K562 (cell line): ENCODE measurements around the gene EFNA5. TPM values are rescaled to one million over a fixed set of nuclear protein-coding genes. Genes with fewer than 3 reads are reported as not detected.

Source experiments
- ATAC-seq: fragments of 200-7000 bp; cut with Tn5 transposase; 3 replicates; pipeline ENCODE4 v1.9.1; 2020; ENCODE audit warnings: moderate library complexity
- BruUV-seq: library from RNA; stranded (reverse); fragments of 400-500 nt; replicated peaks from 2 replicates; lab custom pipeline; 2021; lab: Mats Ljungman, UMichigan
- CTCF ChIA-PET: fragments of 300-600 bp; formaldehyde crosslinking; extraction: SDS; loops from one replicate; lab custom pipeline; 2021; ENCODE audit warnings: low intra/inter-chr PET ratio; lab: Yijun Ruan, JAX
- POLR2A ChIA-PET: fragments of 300-600, 350-650 bp; sonication (Branson Sonifier 250); formaldehyde crosslinking; extraction: SDS; loops from one replicate; lab custom pipeline; 2021; ENCODE audit warnings: antibody characterized with exemption, inconsistent platforms; lab: Yijun Ruan, JAX
- DNase-seq, 4 experiments: peaks; one replicate each; pipeline versions ENCODE4 v3.0.0 to v3.0.0-alpha.2; 2011 to 2018; ENCODE audit warnings: low spot score in 3 of 4, mixed read lengths in 3 of 4; ENCODE audit errors: extremely low read depth in 1 of 4
- FAIRE-seq: peaks from 2 replicates; lab custom pipeline; 2011; peaks lifted over from hg19 to GRCh38; lab: Jason Lieb, UNC
- H2AFZ ChIP-seq: 2 replicates; pipeline ENCODE4 v1.6.0; 2011; ENCODE audit warnings: low read depth, low read length, control low read depth, inconsistent platforms
- H3K27ac ChIP-seq: fragments of 200-600 bp; 3 replicates; pipeline ENCODE4 v1.8.0; 2011; ENCODE audit warnings: low read depth, mild to moderate bottlenecking, control low read depth, inconsistent platforms, low read length, moderate library complexity, mixed read lengths; ENCODE audit errors: extremely low read depth
- H3K27me3 ChIP-seq, 2 experiments: fragments of 300-600 bp in 1 of 2; 2 replicates in 1 of 2; 3 replicates in 1 of 2; pipeline versions ENCODE4 v1.6.0 to v1.8.0; 2011; ENCODE audit warnings: inconsistent platforms in 2 of 2, low read length in 2 of 2, mild to moderate bottlenecking in 1 of 2, mixed read lengths in 1 of 2, moderate library complexity in 1 of 2; ENCODE audit not compliant: control insufficient read depth in 2 of 2, insufficient read depth in 2 of 2
- H3K36me3 ChIP-seq: fragments of 300-600 bp; 3 replicates; pipeline ENCODE4 v1.8.0; 2011; ENCODE audit warnings: mild to moderate bottlenecking, low read length, inconsistent platforms; ENCODE audit not compliant: control insufficient read depth, insufficient read depth
- H3K4me1 ChIP-seq, 2 experiments: fragments of 200-600 bp in 1 of 2; replicated peaks in 1 of 2; 2 replicates in 1 of 2; 3 replicates in 1 of 2; pipeline versions ENCODE4 v1.5.1 to v1.8.0; 2011; ENCODE audit warnings: inconsistent platforms in 2 of 2, low read length in 2 of 2, mild to moderate bottlenecking in 1 of 2, mixed read lengths in 1 of 2, moderate library complexity in 1 of 2; ENCODE audit not compliant: control insufficient read depth in 2 of 2, insufficient read depth in 2 of 2
- H3K4me2 ChIP-seq: 2 replicates; pipeline ENCODE4 v1.6.1; 2011; ENCODE audit warnings: low read length, control low read depth, inconsistent platforms, mixed read lengths; ENCODE audit not compliant: insufficient read depth
- H3K4me3 ChIP-seq: fragments of 200-600 bp; sonication (generic), shearing (Covaris generic); 2 replicates; pipeline ENCODE4 v1.5.1; 2016; ENCODE audit warnings: control low read depth, inconsistent platforms
- H3K79me2 ChIP-seq: fragments of 200-600 bp; 3 replicates; pipeline ENCODE4 v1.8.0; 2011; ENCODE audit warnings: low read length, inconsistent platforms; ENCODE audit not compliant: control insufficient read depth, insufficient read depth
- H3K9ac ChIP-seq, 2 experiments: 2 replicates each; pipeline versions ENCODE4 v1.6.0 to v1.6.1; 2011; ENCODE audit warnings: low read depth in 2 of 2, low read length in 2 of 2, control low read depth in 1 of 2, inconsistent platforms in 1 of 2, mild to moderate bottlenecking in 1 of 2, mixed read lengths in 1 of 2; ENCODE audit not compliant: insufficient read depth in 1 of 2
- H3K9me1 ChIP-seq: one replicate; pipeline ENCODE4 v1.6.0; 2011; ENCODE audit warnings: inconsistent platforms, mild to moderate bottlenecking, low read length, moderate library complexity; ENCODE audit not compliant: control insufficient read depth, insufficient read depth
- H3K9me3 ChIP-seq: replicated peaks from 2 replicates; pipeline ENCODE4 v1.5.1; 2011; ENCODE audit warnings: low read depth, low read length, inconsistent platforms; ENCODE audit not compliant: control insufficient read depth, insufficient read depth
- H4K20me1 ChIP-seq: replicated peaks from 2 replicates; pipeline ENCODE4 v1.6.1; 2011; ENCODE audit warnings: low read length, inconsistent platforms, mixed read lengths; ENCODE audit not compliant: control insufficient read depth, insufficient read depth
- BDP1 ChIP-seq: IDR thresholded peaks from 3 replicates; pipeline ENCODE4 v1.6.1; 2011; ENCODE audit not compliant: insufficient read length, insufficient read depth
- PHF8 ChIP-seq: fragments of 200-600 bp; sonication (generic); IDR thresholded peaks from 2 replicates; pipeline ENCODE4 v1.6.1; 2012; ENCODE audit warnings: mixed run types, mild to moderate bottlenecking, inconsistent platforms, low read length, moderate library complexity, borderline replicate concordance
- PML ChIP-seq: IDR thresholded peaks from 2 replicates; pipeline ENCODE4 v1.6.1; 2012; ENCODE audit warnings: low read length, inconsistent platforms
- POLR2AphosphoS2 ChIP-seq: IDR thresholded peaks from 2 replicates; pipeline ENCODE4 v1.6.1; 2012; ENCODE audit warnings: low read length, improper control_type of control experiment
- RHOXF2B ChIP-seq: fragments of 250-450 bp; sonication (Bioruptor Pico); conservative IDR thresholded peaks from 2 replicates; pipeline ENCODE4 v1.5.1; 2021
- RNF2 ChIP-seq: sonication (generic); IDR thresholded peaks from 2 replicates; pipeline ENCODE4 v1.6.1; 2016
- SMAD1 ChIP-seq: fragments of 150-350 bp; IDR thresholded peaks from 2 replicates; pipeline ENCODE4 v1.6.1; 2014; ENCODE audit warnings: low read length, low read depth; ENCODE audit not compliant: partially characterized antibody
- SMARCC2 ChIP-seq: fragments of 450-650 bp; IDR thresholded peaks from 2 replicates; pipeline ENCODE4 v1.6.1; 2017; ENCODE audit warnings: antibody characterized with exemption, moderate library complexity, mild to moderate bottlenecking, low read depth
- STAT5B ChIP-seq: fragments of 250-450 bp; sonication (Bioruptor Pico); IDR thresholded peaks from 2 replicates; pipeline ENCODE4 v1.8.0; 2021; ENCODE audit warnings: mild to moderate bottlenecking, inconsistent platforms
- ZBTB7A ChIP-seq: IDR thresholded peaks from 2 replicates; pipeline ENCODE4 v1.6.1; 2011; ENCODE audit warnings: low read depth, mild to moderate bottlenecking, low read length, moderate library complexity, borderline replicate concordance; ENCODE audit not compliant: control insufficient read depth
- ZKSCAN1 ChIP-seq: fragments of 150-350 bp; IDR thresholded peaks from 2 replicates; pipeline ENCODE4 v1.6.1; 2016; ENCODE audit warnings: low read depth, low read length
- ZNF280A ChIP-seq: fragments of 450-650 bp; IDR thresholded peaks from 2 replicates; pipeline ENCODE4 v1.6.1; 2018; ENCODE audit warnings: mild to moderate bottlenecking, low read depth; ENCODE audit not compliant: partially characterized antibody
- ZNF507 ChIP-seq: conservative IDR thresholded peaks from 2 replicates; pipeline ENCODE4 v1.6.1; 2017; ENCODE audit warnings: missing genetic modification characterization, missing compliant biosample characterization
- ZNF551 ChIP-seq: fragments of 250-450 bp; sonication (Bioruptor Pico); IDR thresholded peaks from 2 replicates; pipeline ENCODE4 v1.5.0; 2021; ENCODE audit warnings: mild to moderate bottlenecking, moderate library complexity
- ZNF699 ChIP-seq: fragments of 250-450 bp; sonication (Bioruptor Pico); IDR thresholded peaks from 2 replicates; pipeline ENCODE4 v1.8.0; 2021; ENCODE audit warnings: mild to moderate bottlenecking, moderate library complexity; ENCODE audit not compliant: insufficient replicate concordance
- WGBS: fragments of 100-300 bp; shearing (Covaris generic); methylation state at CpG from one replicate; pipeline ENCODE4 v1.1.6; 2016; ENCODE audit warnings: low coverage, mixed read lengths; ENCODE audit not compliant: insufficient coverage; ENCODE audit errors: missing lambda C conversion rate; 5-methylcytosine and 5-hydroxymethylcytosine counted together
- in situ Hi-C: fragments of 300-500 bp; cut with MboI; formaldehyde crosslinking; loops from 4 replicates; pipeline ENCODE4 v1.15.0; 2018; ENCODE audit warnings: inconsistent platforms, mixed read lengths
- intact Hi-C: fragments of 100-400 bp; cut with micrococcal nuclease; formaldehyde crosslinking; loops from 2 replicates; pipeline ENCODE4 v1.14.2; 2022
- polyA plus RNA-seq, 8 experiments: library from polyadenylated mRNA; depleted of rRNA in 4 of 8; stranded (reverse) in 5 of 8; unstranded in 3 of 8; fragments of >200 nt; fragmentation: Nextera tagmentation in 2 of 8; fragmentation: Illumina TruSeq in 1 of 8; extraction: Ambion mirVana in 2 of 8; extraction: Trizol in 1 of 8; gene quantifications; 2 replicates each; pipeline versions ENCODE4 v1.2.1 to v1.2.3, GENCODE V29; 2011 to 2014; ENCODE audit warnings: inconsistent platforms in 1 of 8, missing spikeins in 1 of 8
- total RNA-seq, 7 experiments: library from RNA; depleted of rRNA in 6 of 7; stranded (reverse); fragments of >200 nt in 6 of 7; fragmentation: Illumina TruSeq in 2 of 7; extraction: Trizol in 2 of 7; gene quantifications; 2 replicates each; pipeline versions ENCODE4 v1.2.1 to v1.2.3, GENCODE V29; 2011 to 2021; ENCODE audit warnings: low replicate concordance in 1 of 7
- TF ChIP-seq, protein P1 (sequence below): sonication (generic); formaldehyde crosslinking; IDR thresholded peaks from 2 replicates; pipeline ENCODE4 v1.8.1; 2023; ENCODE audit warnings: missing genetic modification reagents, mild to moderate bottlenecking, borderline replicate concordance

The EFNA5 gene
- total and polyA plus RNA-seq, 9 of the 15 experiments (the other 6 are each of a cell fraction or from before 2014, with no cell fraction given), result 0.20 TPM; not detected in 8

GRCh38 chr5:107483231-107484024, 187.3 kb downstream of the EFNA5 start:
- Histone ChIP-seq H3K4me3 (no peak overlapping the region), H3K36me3 (no peaks in the 10 kb centered on the region), H3K27ac (no peak overlapping the region), H3K4me1 (no peaks in the 10 kb centered on the region), H3K9ac (no peak overlapping the region), H3K4me2 (no peak overlapping the region), H3K27me3 (no peaks in the 10 kb centered on the region), H2AFZ (no peak overlapping the region), H3K79me2 (no peaks in the 10 kb centered on the region), H3K9me3 (no peaks in the 10 kb centered on the region), H4K20me1 (no peaks in the 10 kb centered on the region), H3K9me1 (no peaks in the 10 kb centered on the region)
- ATAC-seq (no peak), DNase-seq (no peak), FAIRE-seq (no peak)
- no TSS peak for BruUV-seq
- TF ChIP-seq ZNF551 (CRISPR knock-in tag) (no peak), ZNF699 (no peak), SMARCC2 (no peak), BDP1 (no peak), ZKSCAN1 (no peak), RNF2 (no peak), RHOXF2B (CRISPR knock-in tag) (no peak), SMAD1 (no peak), POLR2AphosphoS2 (no peak), ZNF507 (tag) (no peak), ZBTB7A (no peak), PHF8 (no peak), STAT5B (no peak), ZNF280A (no peak), PML (no peak)
- TF ChIP-seq, protein P1, sequence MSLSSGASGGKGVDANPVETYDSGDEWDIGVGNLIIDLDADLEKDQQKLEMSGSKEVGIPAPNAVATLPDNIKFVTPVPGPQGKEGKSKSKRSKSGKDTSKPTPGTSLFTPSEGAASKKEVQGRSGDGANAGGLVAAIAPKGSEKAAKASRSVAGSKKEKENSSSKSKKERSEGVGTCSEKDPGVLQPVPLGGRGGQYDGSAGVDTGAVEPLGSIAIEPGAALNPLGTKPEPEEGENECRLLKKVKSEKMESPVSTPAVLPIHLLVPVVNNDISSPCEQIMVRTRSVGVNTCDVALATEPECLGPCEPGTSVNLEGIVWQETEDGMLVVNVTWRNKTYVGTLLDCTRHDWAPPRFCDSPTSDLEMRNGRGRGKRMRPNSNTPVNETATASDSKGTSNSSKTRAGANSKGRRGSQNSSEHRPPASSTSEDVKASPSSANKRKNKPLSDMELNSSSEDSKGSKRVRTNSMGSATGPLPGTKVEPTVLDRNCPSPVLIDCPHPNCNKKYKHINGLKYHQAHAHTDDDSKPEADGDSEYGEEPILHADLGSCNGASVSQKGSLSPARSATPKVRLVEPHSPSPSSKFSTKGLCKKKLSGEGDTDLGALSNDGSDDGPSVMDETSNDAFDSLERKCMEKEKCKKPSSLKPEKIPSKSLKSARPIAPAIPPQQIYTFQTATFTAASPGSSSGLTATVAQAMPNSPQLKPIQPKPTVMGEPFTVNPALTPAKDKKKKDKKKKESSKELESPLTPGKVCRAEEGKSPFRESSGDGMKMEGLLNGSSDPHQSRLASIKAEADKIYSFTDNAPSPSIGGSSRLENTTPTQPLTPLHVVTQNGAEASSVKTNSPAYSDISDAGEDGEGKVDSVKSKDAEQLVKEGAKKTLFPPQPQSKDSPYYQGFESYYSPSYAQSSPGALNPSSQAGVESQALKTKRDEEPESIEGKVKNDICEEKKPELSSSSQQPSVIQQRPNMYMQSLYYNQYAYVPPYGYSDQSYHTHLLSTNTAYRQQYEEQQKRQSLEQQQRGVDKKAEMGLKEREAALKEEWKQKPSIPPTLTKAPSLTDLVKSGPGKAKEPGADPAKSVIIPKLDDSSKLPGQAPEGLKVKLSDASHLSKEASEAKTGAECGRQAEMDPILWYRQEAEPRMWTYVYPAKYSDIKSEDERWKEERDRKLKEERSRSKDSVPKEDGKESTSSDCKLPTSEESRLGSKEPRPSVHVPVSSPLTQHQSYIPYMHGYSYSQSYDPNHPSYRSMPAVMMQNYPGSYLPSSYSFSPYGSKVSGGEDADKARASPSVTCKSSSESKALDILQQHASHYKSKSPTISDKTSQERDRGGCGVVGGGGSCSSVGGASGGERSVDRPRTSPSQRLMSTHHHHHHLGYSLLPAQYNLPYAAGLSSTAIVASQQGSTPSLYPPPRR (CRISPR knock-in tag), result no peak
- in situ Hi-C loops, result no loop called here
- intact Hi-C loops, result no loop called here
- 0% methylated on average over 5 of the region's 5 CpGs for WGBS
- ChIA-PET POLR2A (no interaction called here), CTCF (no interaction called here)
